K562 (cell line): ENCODE measurements around the gene SCEL. TPM values are rescaled to one million over a fixed set of nuclear protein-coding genes. Genes with fewer than 3 reads are reported as not detected.

Source experiments
- ATAC-seq: fragments of 200-7000 bp; cut with Tn5 transposase; 3 replicates; pipeline ENCODE4 v1.9.1; 2020; ENCODE audit warnings: moderate library complexity
- BruUV-seq: library from RNA; stranded (reverse); fragments of 400-500 nt; replicated peaks from 2 replicates; lab custom pipeline; 2021; lab: Mats Ljungman, UMichigan
- CTCF ChIA-PET: fragments of 300-600 bp; formaldehyde crosslinking; extraction: SDS; loops from one replicate; lab custom pipeline; 2021; ENCODE audit warnings: low intra/inter-chr PET ratio; lab: Yijun Ruan, JAX
- POLR2A ChIA-PET: fragments of 300-600, 350-650 bp; sonication (Branson Sonifier 250); formaldehyde crosslinking; extraction: SDS; loops from one replicate; lab custom pipeline; 2021; ENCODE audit warnings: antibody characterized with exemption, inconsistent platforms; lab: Yijun Ruan, JAX
- DNase-seq, 4 experiments: peaks; one replicate each; pipeline versions ENCODE4 v3.0.0 to v3.0.0-alpha.2; 2011 to 2018; ENCODE audit warnings: low spot score in 3 of 4, mixed read lengths in 3 of 4; ENCODE audit errors: extremely low read depth in 1 of 4
- FAIRE-seq: peaks from 2 replicates; lab custom pipeline; 2011; peaks lifted over from hg19 to GRCh38; lab: Jason Lieb, UNC
- H2AFZ ChIP-seq: 2 replicates; pipeline ENCODE4 v1.6.0; 2011; ENCODE audit warnings: low read depth, low read length, control low read depth, inconsistent platforms
- H3K27ac ChIP-seq: fragments of 200-600 bp; 3 replicates; pipeline ENCODE4 v1.8.0; 2011; ENCODE audit warnings: low read depth, mild to moderate bottlenecking, control low read depth, inconsistent platforms, low read length, moderate library complexity, mixed read lengths; ENCODE audit errors: extremely low read depth
- H3K27me3 ChIP-seq, 2 experiments: fragments of 300-600 bp in 1 of 2; 2 replicates in 1 of 2; 3 replicates in 1 of 2; pipeline versions ENCODE4 v1.6.0 to v1.8.0; 2011; ENCODE audit warnings: inconsistent platforms in 2 of 2, low read length in 2 of 2, mild to moderate bottlenecking in 1 of 2, mixed read lengths in 1 of 2, moderate library complexity in 1 of 2; ENCODE audit not compliant: control insufficient read depth in 2 of 2, insufficient read depth in 2 of 2
- H3K36me3 ChIP-seq: fragments of 300-600 bp; 3 replicates; pipeline ENCODE4 v1.8.0; 2011; ENCODE audit warnings: mild to moderate bottlenecking, low read length, inconsistent platforms; ENCODE audit not compliant: control insufficient read depth, insufficient read depth
- H3K4me1 ChIP-seq, 2 experiments: fragments of 200-600 bp in 1 of 2; replicated peaks in 1 of 2; 2 replicates in 1 of 2; 3 replicates in 1 of 2; pipeline versions ENCODE4 v1.5.1 to v1.8.0; 2011; ENCODE audit warnings: inconsistent platforms in 2 of 2, low read length in 2 of 2, mild to moderate bottlenecking in 1 of 2, mixed read lengths in 1 of 2, moderate library complexity in 1 of 2; ENCODE audit not compliant: control insufficient read depth in 2 of 2, insufficient read depth in 2 of 2
- H3K4me2 ChIP-seq: 2 replicates; pipeline ENCODE4 v1.6.1; 2011; ENCODE audit warnings: low read length, control low read depth, inconsistent platforms, mixed read lengths; ENCODE audit not compliant: insufficient read depth
- H3K4me3 ChIP-seq: fragments of 200-600 bp; sonication (generic), shearing (Covaris generic); 2 replicates; pipeline ENCODE4 v1.5.1; 2016; ENCODE audit warnings: control low read depth, inconsistent platforms
- H3K79me2 ChIP-seq: fragments of 200-600 bp; 3 replicates; pipeline ENCODE4 v1.8.0; 2011; ENCODE audit warnings: low read length, inconsistent platforms; ENCODE audit not compliant: control insufficient read depth, insufficient read depth
- H3K9ac ChIP-seq, 2 experiments: 2 replicates each; pipeline versions ENCODE4 v1.6.0 to v1.6.1; 2011; ENCODE audit warnings: low read depth in 2 of 2, low read length in 2 of 2, control low read depth in 1 of 2, inconsistent platforms in 1 of 2, mild to moderate bottlenecking in 1 of 2, mixed read lengths in 1 of 2; ENCODE audit not compliant: insufficient read depth in 1 of 2
- H3K9me1 ChIP-seq: one replicate; pipeline ENCODE4 v1.6.0; 2011; ENCODE audit warnings: inconsistent platforms, mild to moderate bottlenecking, low read length, moderate library complexity; ENCODE audit not compliant: control insufficient read depth, insufficient read depth
- H3K9me3 ChIP-seq: replicated peaks from 2 replicates; pipeline ENCODE4 v1.5.1; 2011; ENCODE audit warnings: low read depth, low read length, inconsistent platforms; ENCODE audit not compliant: control insufficient read depth, insufficient read depth
- H4K20me1 ChIP-seq: replicated peaks from 2 replicates; pipeline ENCODE4 v1.6.1; 2011; ENCODE audit warnings: low read length, inconsistent platforms, mixed read lengths; ENCODE audit not compliant: control insufficient read depth, insufficient read depth
- FIP1L1 ChIP-seq: fragments of 200-400 bp; formaldehyde crosslinking; IDR thresholded peaks from 2 replicates; pipeline ENCODE4 v1.6.1; 2018; ENCODE audit warnings: mild to moderate bottlenecking, low read depth, low read length; ENCODE audit not compliant: poor library complexity, severe bottlenecking
- FOXK1 ChIP-seq: sonication (generic); formaldehyde crosslinking; IDR thresholded peaks from 2 replicates; pipeline ENCODE4 v1.8.0; 2022; ENCODE audit warnings: missing genetic modification reagents, mild to moderate bottlenecking, borderline replicate concordance
- GABPA ChIP-seq: fragments of 200-800 bp; sonication (Bioruptor generic); conservative IDR thresholded peaks from 2 replicates; pipeline ENCODE4 v1.6.1; 2016; ENCODE audit warnings: low read depth, missing genetic modification characterization, missing compliant biosample characterization
- KAT7 ChIP-seq: sonication (generic); formaldehyde crosslinking; IDR thresholded peaks from 2 replicates; pipeline ENCODE4 v1.8.0; 2022; ENCODE audit warnings: missing genetic modification reagents, mild to moderate bottlenecking, borderline replicate concordance
- MCM7 ChIP-seq, 2 experiments: fragments of 450-650 bp; IDR thresholded peaks; 2 replicates each; pipeline ENCODE4 v1.6.1; 2016 to 2018
- RNF219 ChIP-seq: fragments of 250-450 bp; sonication (Bioruptor Pico); IDR thresholded peaks from 2 replicates; pipeline ENCODE4 v1.5.0; 2022; ENCODE audit warnings: mild to moderate bottlenecking
- ZBTB9 ChIP-seq: fragments of 450-650 bp; formaldehyde crosslinking; IDR thresholded peaks from 2 replicates; pipeline ENCODE4 v1.4.0; 2020; ENCODE audit warnings: mild to moderate bottlenecking, moderate library complexity
- ZNF239 ChIP-seq: fragments of 250-450 bp; sonication (Bioruptor Pico); IDR thresholded peaks from 2 replicates; pipeline ENCODE4 v1.4.0; 2020; ENCODE audit warnings: mild to moderate bottlenecking
- in situ Hi-C: fragments of 300-500 bp; cut with MboI; formaldehyde crosslinking; loops from 4 replicates; pipeline ENCODE4 v1.15.0; 2018; ENCODE audit warnings: inconsistent platforms, mixed read lengths
- intact Hi-C: fragments of 100-400 bp; cut with micrococcal nuclease; formaldehyde crosslinking; loops from 2 replicates; pipeline ENCODE4 v1.14.2; 2022
- polyA plus RNA-seq, 8 experiments: library from polyadenylated mRNA; depleted of rRNA in 4 of 8; stranded (reverse) in 5 of 8; unstranded in 3 of 8; fragments of >200 nt; fragmentation: Nextera tagmentation in 2 of 8; fragmentation: Illumina TruSeq in 1 of 8; extraction: Ambion mirVana in 2 of 8; extraction: Trizol in 1 of 8; gene quantifications; 2 replicates each; pipeline versions ENCODE4 v1.2.1 to v1.2.3, GENCODE V29; 2011 to 2014; ENCODE audit warnings: inconsistent platforms in 1 of 8, missing spikeins in 1 of 8
- total RNA-seq, 7 experiments: library from RNA; depleted of rRNA in 6 of 7; stranded (reverse); fragments of >200 nt in 6 of 7; fragmentation: Illumina TruSeq in 2 of 7; extraction: Trizol in 2 of 7; gene quantifications; 2 replicates each; pipeline versions ENCODE4 v1.2.1 to v1.2.3, GENCODE V29; 2011 to 2021; ENCODE audit warnings: low replicate concordance in 1 of 7

SCEL gene
- total and polyA plus RNA-seq, 9 of the 15 experiments (the other 6 are each of a cell fraction or from before 2014, with no cell fraction given) = not detected

GRCh38 chr13:77536358-77536757 lies 852 bp downstream of the SCEL start:
- H3K4me3 ChIP-seq = no peak overlapping the region
- TF ChIP-seq RNF219 (no peak), KAT7 (CRISPR knock-in tag) (no peak), GABPA (tag) (no peak), ZBTB9 (CRISPR knock-in tag) (no peak), MCM7 (IDR thresholded peaks at IDR 0.05) (no peak), FOXK1 (no peak), FIP1L1 (no peak), ZNF239 (CRISPR knock-in tag) (no peak)
- TF ChIP-seq, all 486 proteins: peak for 0
- no peak for FAIRE-seq

More at GRCh38 chr13:77536358-77536757, 852 bp downstream of the SCEL start:
- no peaks in the 10 kb centered on the region for H3K9me1 ChIP-seq
- H3K27ac ChIP-seq = no peak overlapping the region
- no peak overlapping the region for H3K9ac ChIP-seq
- no TSS peak for BruUV-seq
- H3K79me2 ChIP-seq = no peaks in the 10 kb centered on the region
- H3K4me2 ChIP-seq = no peak overlapping the region
- H3K4me1 ChIP-seq = no peaks in the 10 kb centered on the region
- DNase-seq (no peak), ATAC-seq (no peak)
- no peaks in the 10 kb centered on the region for H4K20me1 ChIP-seq
- no peaks in the 10 kb centered on the region for H3K36me3 ChIP-seq
- ChIA-PET POLR2A (no interaction called here), CTCF (no interaction called here)
- H3K9me3 ChIP-seq = no peaks in the 10 kb centered on the region
- no peak overlapping the region for H2AFZ ChIP-seq
- H3K27me3 ChIP-seq = 0 out of 5 replicates have a peak, but pooled peaks cover 0 to 2% of the 10 kb centered on the region in 2 experiments
- in situ Hi-C loops (no loop called here), intact Hi-C loops (no loop called here)
